DND-41 (cell line): ENCODE results near the gene TTLL5.

Source experiments
- EZH2 ChIP-seq: IDR thresholded peaks from 3 replicates; pipeline ENCODE4 v1.6.1; 2012; ENCODE audit warnings: borderline replicate concordance, low read depth, mild to moderate bottlenecking, moderate library complexity, low read length, inconsistent platforms; ENCODE audit not compliant: severe bottlenecking
- TF ChIP-seq, protein P1 (sequence below): IDR thresholded peaks from 2 replicates; pipeline ENCODE4 v1.5.1; 2012; ENCODE audit warnings: borderline replicate concordance, low read length, moderate library complexity, mild to moderate bottlenecking; ENCODE audit not compliant: poor library complexity, severe bottlenecking; ENCODE audit errors: extremely low read depth

DNA sequence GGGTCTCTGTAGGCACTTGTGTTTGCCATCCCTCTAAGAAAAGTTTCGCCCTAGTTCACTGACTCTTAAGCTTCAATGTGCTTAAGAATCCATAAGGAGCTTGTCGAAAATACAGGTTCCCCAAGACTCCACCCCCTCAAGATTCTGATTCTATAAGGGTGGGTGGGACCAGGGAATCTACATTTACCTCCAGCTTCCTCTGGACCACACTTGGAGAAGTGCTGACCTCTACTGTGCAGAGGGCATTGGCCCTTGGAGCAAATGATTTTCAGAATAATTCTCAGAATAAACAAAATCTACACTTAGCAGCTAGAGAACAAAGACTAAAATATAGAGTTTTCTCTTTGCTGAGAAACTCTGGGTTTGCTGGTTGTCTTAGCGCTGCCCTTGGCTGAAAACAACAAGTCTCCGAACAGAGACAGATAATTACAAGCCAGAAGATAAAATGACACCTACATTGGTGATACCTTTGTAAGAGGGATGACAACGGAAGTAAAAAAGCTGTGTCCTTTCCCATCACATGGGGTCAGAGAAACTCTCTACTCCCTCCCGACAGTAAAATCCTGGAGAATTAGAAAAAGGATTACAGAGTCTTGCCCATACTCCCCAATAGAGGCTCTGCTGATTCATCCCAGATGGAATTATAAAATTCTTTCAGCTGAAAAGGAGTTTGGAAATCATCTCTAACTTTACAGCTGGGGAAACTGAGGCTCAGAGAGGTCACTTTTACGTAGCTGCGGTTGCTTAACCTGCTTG, 316.0 kb downstream of the TTLL5 start:
- TF ChIP-seq, protein P1, sequence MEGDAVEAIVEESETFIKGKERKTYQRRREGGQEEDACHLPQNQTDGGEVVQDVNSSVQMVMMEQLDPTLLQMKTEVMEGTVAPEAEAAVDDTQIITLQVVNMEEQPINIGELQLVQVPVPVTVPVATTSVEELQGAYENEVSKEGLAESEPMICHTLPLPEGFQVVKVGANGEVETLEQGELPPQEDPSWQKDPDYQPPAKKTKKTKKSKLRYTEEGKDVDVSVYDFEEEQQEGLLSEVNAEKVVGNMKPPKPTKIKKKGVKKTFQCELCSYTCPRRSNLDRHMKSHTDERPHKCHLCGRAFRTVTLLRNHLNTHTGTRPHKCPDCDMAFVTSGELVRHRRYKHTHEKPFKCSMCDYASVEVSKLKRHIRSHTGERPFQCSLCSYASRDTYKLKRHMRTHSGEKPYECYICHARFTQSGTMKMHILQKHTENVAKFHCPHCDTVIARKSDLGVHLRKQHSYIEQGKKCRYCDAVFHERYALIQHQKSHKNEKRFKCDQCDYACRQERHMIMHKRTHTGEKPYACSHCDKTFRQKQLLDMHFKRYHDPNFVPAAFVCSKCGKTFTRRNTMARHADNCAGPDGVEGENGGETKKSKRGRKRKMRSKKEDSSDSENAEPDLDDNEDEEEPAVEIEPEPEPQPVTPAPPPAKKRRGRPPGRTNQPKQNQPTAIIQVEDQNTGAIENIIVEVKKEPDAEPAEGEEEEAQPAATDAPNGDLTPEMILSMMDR, result no peak
- TF ChIP-seq EZH2, result no peak
